Measurements from ENCODE around the gene TMEM72. TPM values are rescaled to one million over a fixed set of nuclear protein-coding genes. Genes with fewer than 3 reads are reported as not detected.
A peak's percentile ranks its signal among the peaks of the same experiment; 100 is the strongest.

TMEM72 gene
- total and polyA plus RNA-seq, 2 of the 13 experiments (the other 11 are each of a cell fraction or from before 2014, with no cell fraction given): 0.04 TPM; not detected in 1

DNA sequence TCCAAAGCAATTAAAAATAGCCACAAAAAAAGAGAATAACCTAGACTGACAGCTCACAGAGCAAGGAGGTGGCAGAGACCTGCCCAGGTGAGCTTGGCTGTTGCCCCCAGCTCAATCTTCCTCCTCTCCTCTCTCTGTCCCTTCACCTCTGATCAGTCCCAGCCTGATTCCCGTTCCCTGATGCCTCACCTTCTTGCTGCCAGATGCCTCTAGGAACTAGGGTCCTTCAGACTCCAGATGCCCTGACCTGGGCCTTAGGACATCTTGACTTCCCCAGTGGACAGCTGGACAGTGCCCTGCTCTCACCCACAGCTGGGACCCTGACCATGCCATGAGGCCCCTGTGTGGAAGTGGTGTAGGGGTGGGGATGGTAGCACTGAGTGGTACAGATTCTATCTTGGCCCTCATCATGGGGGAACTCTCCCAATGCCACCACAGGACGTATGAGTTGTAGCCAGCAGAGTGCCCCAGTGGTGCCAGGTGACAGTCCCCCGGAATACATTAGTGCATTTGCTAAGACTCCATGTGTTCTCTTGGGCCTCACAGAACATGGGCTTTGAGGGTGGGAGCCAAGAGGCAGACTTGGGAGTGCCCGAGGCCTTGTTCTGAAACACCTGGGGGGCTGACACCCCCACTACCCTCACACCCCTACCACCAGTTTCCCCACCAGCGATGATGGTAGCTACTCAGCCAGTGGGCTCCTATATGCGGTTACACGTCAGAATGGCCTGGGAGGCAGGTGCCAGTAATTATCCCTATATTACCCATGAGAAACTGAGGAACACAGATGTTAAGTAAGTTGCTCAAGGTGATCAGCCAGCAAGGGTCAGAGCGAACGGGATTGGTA lies 65.4 kb downstream of the TMEM72 start (continued):
- TF ChIP-seq, protein P1, sequence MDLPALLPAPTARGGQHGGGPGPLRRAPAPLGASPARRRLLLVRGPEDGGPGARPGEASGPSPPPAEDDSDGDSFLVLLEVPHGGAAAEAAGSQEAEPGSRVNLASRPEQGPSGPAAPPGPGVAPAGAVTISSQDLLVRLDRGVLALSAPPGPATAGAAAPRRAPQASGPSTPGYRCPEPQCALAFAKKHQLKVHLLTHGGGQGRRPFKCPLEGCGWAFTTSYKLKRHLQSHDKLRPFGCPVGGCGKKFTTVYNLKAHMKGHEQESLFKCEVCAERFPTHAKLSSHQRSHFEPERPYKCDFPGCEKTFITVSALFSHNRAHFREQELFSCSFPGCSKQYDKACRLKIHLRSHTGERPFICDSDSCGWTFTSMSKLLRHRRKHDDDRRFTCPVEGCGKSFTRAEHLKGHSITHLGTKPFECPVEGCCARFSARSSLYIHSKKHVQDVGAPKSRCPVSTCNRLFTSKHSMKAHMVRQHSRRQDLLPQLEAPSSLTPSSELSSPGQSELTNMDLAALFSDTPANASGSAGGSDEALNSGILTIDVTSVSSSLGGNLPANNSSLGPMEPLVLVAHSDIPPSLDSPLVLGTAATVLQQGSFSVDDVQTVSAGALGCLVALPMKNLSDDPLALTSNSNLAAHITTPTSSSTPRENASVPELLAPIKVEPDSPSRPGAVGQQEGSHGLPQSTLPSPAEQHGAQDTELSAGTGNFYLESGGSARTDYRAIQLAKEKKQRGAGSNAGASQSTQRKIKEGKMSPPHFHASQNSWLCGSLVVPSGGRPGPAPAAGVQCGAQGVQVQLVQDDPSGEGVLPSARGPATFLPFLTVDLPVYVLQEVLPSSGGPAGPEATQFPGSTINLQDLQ (CRISPR knock-in tag; IDR thresholded peaks at IDR 0.05): 0 out of 2 replicates have a peak, but pooled peaks have one; percentile 61
- TF ChIP-seq MLX (CRISPR knock-in tag; IDR thresholded peaks at IDR 0.05) (0 out of 2 replicates have a peak, but pooled peaks have one; percentile 26), HOXD1 (CRISPR knock-in tag; IDR thresholded peaks at IDR 0.05) (peak; percentile 10; the same call in 1 of the 2 replicates), IKZF4 (CRISPR knock-in tag; IDR thresholded peaks at IDR 0.05; ENCODE audit: borderline replicate concordance, low read depth, not compliant biosample characterization) (peak; percentile 12), SSRP1 (CRISPR knock-in tag; IDR thresholded peaks at IDR 0.05) (peak; percentile 98), ZSCAN25 (CRISPR knock-in tag; IDR thresholded peaks at IDR 0.05) (0 out of 2 replicates have a peak, but pooled peaks have one; percentile 22), RERE (CRISPR knock-in tag; IDR thresholded peaks at IDR 0.05; ENCODE audit: low read depth) (0 out of 2 replicates have a peak, but pooled peaks have one; percentile 11), ZNF776 (CRISPR knock-in tag; IDR thresholded peaks at IDR 0.05) (no peak), KAT2B (IDR thresholded peaks at IDR 0.05; ENCODE audit: borderline replicate concordance, low read depth, low read length) (no peak), ZNF407 (CRISPR knock-in tag; IDR thresholded peaks at IDR 0.05; ENCODE audit: not compliant biosample characterization) (peak; percentile 4)
